ENCODE measurements around the gene ZCCHC24.

DNA sequence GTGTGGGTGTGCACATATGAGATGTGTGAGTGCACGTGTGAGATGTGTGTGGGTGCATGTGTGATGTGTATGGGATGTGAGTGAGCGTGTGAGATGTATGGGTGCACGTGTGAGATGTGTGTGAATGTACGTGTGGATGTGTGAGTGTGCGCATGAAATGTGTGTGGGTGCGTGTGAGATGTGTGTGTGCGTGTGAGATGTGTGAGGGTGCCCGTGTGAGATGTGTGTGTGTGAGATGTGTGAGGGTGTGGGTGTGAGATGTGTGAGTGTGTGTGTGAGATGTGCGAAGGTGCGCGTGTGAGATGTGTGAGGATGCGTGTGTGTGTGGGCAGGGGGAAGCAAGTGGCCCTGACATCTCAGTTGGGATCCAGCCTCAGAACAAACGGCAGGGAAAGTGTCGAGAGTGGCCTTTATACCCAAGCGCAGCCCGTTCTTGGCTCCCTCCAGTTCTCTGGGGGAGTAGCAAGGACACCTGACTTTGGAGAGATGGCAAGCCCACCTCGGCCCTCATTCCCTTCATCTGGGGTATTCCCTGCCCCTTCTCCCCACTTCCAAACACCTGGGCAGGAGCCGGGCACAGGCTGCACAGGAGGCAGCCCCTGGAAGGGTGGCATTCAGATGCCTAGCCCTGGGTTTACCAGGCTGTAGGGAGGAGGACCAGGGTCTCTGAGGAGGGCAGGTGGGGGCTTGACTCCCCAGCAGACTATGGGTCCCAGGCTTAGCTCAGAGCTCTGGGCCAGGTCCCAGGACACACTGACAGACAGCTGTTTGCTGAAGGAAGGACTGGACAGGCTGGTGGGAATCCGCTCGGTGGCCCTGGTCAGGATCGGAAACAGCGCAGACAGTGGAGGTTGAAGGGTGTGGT, 66.5 kb downstream of the ZCCHC24 start:
- TF ChIP-seq, protein P1, sequence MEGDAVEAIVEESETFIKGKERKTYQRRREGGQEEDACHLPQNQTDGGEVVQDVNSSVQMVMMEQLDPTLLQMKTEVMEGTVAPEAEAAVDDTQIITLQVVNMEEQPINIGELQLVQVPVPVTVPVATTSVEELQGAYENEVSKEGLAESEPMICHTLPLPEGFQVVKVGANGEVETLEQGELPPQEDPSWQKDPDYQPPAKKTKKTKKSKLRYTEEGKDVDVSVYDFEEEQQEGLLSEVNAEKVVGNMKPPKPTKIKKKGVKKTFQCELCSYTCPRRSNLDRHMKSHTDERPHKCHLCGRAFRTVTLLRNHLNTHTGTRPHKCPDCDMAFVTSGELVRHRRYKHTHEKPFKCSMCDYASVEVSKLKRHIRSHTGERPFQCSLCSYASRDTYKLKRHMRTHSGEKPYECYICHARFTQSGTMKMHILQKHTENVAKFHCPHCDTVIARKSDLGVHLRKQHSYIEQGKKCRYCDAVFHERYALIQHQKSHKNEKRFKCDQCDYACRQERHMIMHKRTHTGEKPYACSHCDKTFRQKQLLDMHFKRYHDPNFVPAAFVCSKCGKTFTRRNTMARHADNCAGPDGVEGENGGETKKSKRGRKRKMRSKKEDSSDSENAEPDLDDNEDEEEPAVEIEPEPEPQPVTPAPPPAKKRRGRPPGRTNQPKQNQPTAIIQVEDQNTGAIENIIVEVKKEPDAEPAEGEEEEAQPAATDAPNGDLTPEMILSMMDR (conservative IDR thresholded peaks at IDR 0.05), result no peak
- TF ChIP-seq ZFX (IDR thresholded peaks at IDR 0.05), result no peak
